HEK293 (cell line): ENCODE data around the gene SLC6A17.

Experiments used
- GLI2 ChIP-seq: fragments of 450-650 bp; formaldehyde crosslinking; IDR thresholded peaks from 2 replicates; pipeline ENCODE4; 2017; ENCODE audit warnings: missing biosample characterization, missing genetic modification characterization, low read depth, borderline replicate concordance
- KLF16 ChIP-seq: fragments of 450-650 bp; formaldehyde crosslinking; IDR thresholded peaks from 2 replicates; pipeline ENCODE4 v1.5.1; 2017; ENCODE audit warnings: missing biosample characterization, missing genetic modification characterization
- MEIS1 ChIP-seq: sonication (generic); formaldehyde crosslinking; IDR thresholded peaks from 2 replicates; pipeline ENCODE4 v1.8.1; 2022; ENCODE audit warnings: missing genetic modification reagents, mild to moderate bottlenecking, borderline replicate concordance
- MZF1 ChIP-seq: fragments of 450-650 bp; formaldehyde crosslinking; IDR thresholded peaks from 2 replicates; pipeline ENCODE4 v1.5.1; 2017; ENCODE audit warnings: missing biosample characterization, missing genetic modification characterization, borderline replicate concordance
- OVOL3 ChIP-seq: fragments of 450-650 bp; formaldehyde crosslinking; IDR thresholded peaks from 2 replicates; pipeline ENCODE4 v1.5.1; 2016; ENCODE audit warnings: missing biosample characterization, missing genetic modification characterization
- PRDM1 ChIP-seq: fragments of 450-650 bp; formaldehyde crosslinking; IDR thresholded peaks from 2 replicates; pipeline ENCODE4; 2016; ENCODE audit warnings: missing biosample characterization, missing genetic modification characterization
- SCRT1 ChIP-seq: fragments of 450-650 bp; formaldehyde crosslinking; IDR thresholded peaks from 2 replicates; pipeline ENCODE4 v1.5.1; 2016; ENCODE audit warnings: missing biosample characterization, missing genetic modification characterization, borderline replicate concordance
- SETDB1 ChIP-seq: IDR thresholded peaks from one replicate; pipeline ENCODE4 v1.6.1; 2017; ENCODE audit warnings: mild to moderate bottlenecking, low read length, moderate library complexity, mixed read lengths; ENCODE audit not compliant: insufficient read length
- SP7 ChIP-seq: fragments of 450-650 bp; formaldehyde crosslinking; IDR thresholded peaks from 2 replicates; pipeline ENCODE4 v1.5.1; 2016; ENCODE audit warnings: missing biosample characterization, missing genetic modification characterization
- WT1 ChIP-seq: fragments of 450-650 bp; formaldehyde crosslinking; IDR thresholded peaks from 2 replicates; pipeline ENCODE4 v1.5.1; 2016; ENCODE audit warnings: missing biosample characterization, missing genetic modification characterization
- YY2 ChIP-seq: fragments of 450-650 bp; formaldehyde crosslinking; IDR thresholded peaks from 2 replicates; pipeline ENCODE4 v1.5.1; 2016; ENCODE audit warnings: missing biosample characterization, missing genetic modification characterization
- ZBTB7A ChIP-seq: fragments of 450-650 bp; formaldehyde crosslinking; IDR thresholded peaks from 2 replicates; pipeline ENCODE4 v1.5.1; 2016; ENCODE audit warnings: low read depth, missing biosample characterization, missing genetic modification characterization
- ZNF121 ChIP-seq: fragments of 450-650 bp; formaldehyde crosslinking; IDR thresholded peaks from 2 replicates; pipeline ENCODE4 v1.5.1; 2016; ENCODE audit warnings: missing biosample characterization, missing genetic modification characterization
- ZNF146 ChIP-seq: fragments of 450-650 bp; formaldehyde crosslinking; IDR thresholded peaks from 2 replicates; pipeline ENCODE4 v1.5.1; 2016; ENCODE audit warnings: missing biosample characterization, missing genetic modification characterization
- ZNF266 ChIP-seq: fragments of 450-650 bp; formaldehyde crosslinking; IDR thresholded peaks from 2 replicates; pipeline ENCODE4 v1.5.1; 2016; ENCODE audit warnings: missing biosample characterization, missing genetic modification characterization, low read depth
- ZNF366 ChIP-seq: fragments of 450-650 bp; formaldehyde crosslinking; conservative IDR thresholded peaks from 2 replicates; pipeline ENCODE4 v1.5.1; 2016; ENCODE audit warnings: missing biosample characterization, missing genetic modification characterization
- ZNF394 ChIP-seq: fragments of 450-650 bp; formaldehyde crosslinking; IDR thresholded peaks from 2 replicates; pipeline ENCODE4 v1.5.1; 2016; ENCODE audit warnings: missing biosample characterization, missing genetic modification characterization, mild to moderate bottlenecking, moderate library complexity, borderline replicate concordance
- ZNF416 ChIP-seq: fragments of 450-650 bp; formaldehyde crosslinking; IDR thresholded peaks from 2 replicates; pipeline ENCODE4 v1.5.1; 2016; ENCODE audit warnings: missing biosample characterization, missing genetic modification characterization
- ZNF521 ChIP-seq: fragments of 450-650 bp; formaldehyde crosslinking; IDR thresholded peaks from 2 replicates; pipeline ENCODE4 v1.5.1; 2017; ENCODE audit warnings: missing biosample characterization, mild to moderate bottlenecking, missing genetic modification characterization
- ZNF529 ChIP-seq: fragments of 450-650 bp; formaldehyde crosslinking; IDR thresholded peaks from 2 replicates; pipeline ENCODE4 v1.5.1; 2017; ENCODE audit warnings: missing genetic modification characterization, missing biosample characterization; ENCODE audit not compliant: insufficient replicate concordance
- ZNF544 ChIP-seq: fragments of 450-650 bp; formaldehyde crosslinking; IDR thresholded peaks from 2 replicates; pipeline ENCODE4 v1.5.0; 2017; ENCODE audit warnings: missing biosample characterization, missing genetic modification characterization
- ZNF561 ChIP-seq: fragments of 450-650 bp; IDR thresholded peaks from 2 replicates; pipeline ENCODE4 v1.5.1; 2018; ENCODE audit warnings: missing biosample characterization, missing genetic modification characterization, borderline replicate concordance
- ZNF658 ChIP-seq: fragments of 450-650 bp; formaldehyde crosslinking; IDR thresholded peaks from 2 replicates; pipeline ENCODE4; 2016; ENCODE audit warnings: missing biosample characterization, missing genetic modification characterization
- ZNF677 ChIP-seq: fragments of 450-650 bp; IDR thresholded peaks from 2 replicates; pipeline ENCODE4 v1.5.0; 2018; ENCODE audit warnings: missing biosample characterization, mild to moderate bottlenecking, missing genetic modification characterization, moderate library complexity
- ZNF707 ChIP-seq: fragments of 450-650 bp; formaldehyde crosslinking; IDR thresholded peaks from 2 replicates; pipeline ENCODE4 v1.5.1; 2016; ENCODE audit warnings: missing biosample characterization, missing genetic modification characterization
- ZNF76 ChIP-seq: fragments of 450-650 bp; formaldehyde crosslinking; IDR thresholded peaks from 2 replicates; pipeline ENCODE4; 2016; ENCODE audit warnings: low read depth, missing biosample characterization, missing genetic modification characterization, borderline replicate concordance
- TF ChIP-seq, protein P1 (sequence below): fragments of 450-650 bp; formaldehyde crosslinking; conservative IDR thresholded peaks from 2 replicates; pipeline ENCODE4 v1.5.1; 2016; ENCODE audit warnings: low read depth, missing biosample characterization, missing genetic modification characterization
- TF ChIP-seq, protein P2 (sequence below): fragments of 450-650 bp; formaldehyde crosslinking; IDR thresholded peaks from 2 replicates; pipeline ENCODE4 v1.5.1; 2016; ENCODE audit warnings: missing biosample characterization, missing genetic modification characterization
- TF ChIP-seq, protein P3 (sequence below): fragments of 450-650 bp; formaldehyde crosslinking; IDR thresholded peaks from 2 replicates; pipeline ENCODE4 v1.5.1; 2016; ENCODE audit warnings: missing biosample characterization, missing genetic modification characterization
- TF ChIP-seq, protein P4 (sequence below): fragments of 450-650 bp; formaldehyde crosslinking; IDR thresholded peaks from 2 replicates; pipeline ENCODE4 v1.5.1; 2016; ENCODE audit warnings: missing biosample characterization, missing genetic modification characterization

SLC6A17 gene

DNA sequence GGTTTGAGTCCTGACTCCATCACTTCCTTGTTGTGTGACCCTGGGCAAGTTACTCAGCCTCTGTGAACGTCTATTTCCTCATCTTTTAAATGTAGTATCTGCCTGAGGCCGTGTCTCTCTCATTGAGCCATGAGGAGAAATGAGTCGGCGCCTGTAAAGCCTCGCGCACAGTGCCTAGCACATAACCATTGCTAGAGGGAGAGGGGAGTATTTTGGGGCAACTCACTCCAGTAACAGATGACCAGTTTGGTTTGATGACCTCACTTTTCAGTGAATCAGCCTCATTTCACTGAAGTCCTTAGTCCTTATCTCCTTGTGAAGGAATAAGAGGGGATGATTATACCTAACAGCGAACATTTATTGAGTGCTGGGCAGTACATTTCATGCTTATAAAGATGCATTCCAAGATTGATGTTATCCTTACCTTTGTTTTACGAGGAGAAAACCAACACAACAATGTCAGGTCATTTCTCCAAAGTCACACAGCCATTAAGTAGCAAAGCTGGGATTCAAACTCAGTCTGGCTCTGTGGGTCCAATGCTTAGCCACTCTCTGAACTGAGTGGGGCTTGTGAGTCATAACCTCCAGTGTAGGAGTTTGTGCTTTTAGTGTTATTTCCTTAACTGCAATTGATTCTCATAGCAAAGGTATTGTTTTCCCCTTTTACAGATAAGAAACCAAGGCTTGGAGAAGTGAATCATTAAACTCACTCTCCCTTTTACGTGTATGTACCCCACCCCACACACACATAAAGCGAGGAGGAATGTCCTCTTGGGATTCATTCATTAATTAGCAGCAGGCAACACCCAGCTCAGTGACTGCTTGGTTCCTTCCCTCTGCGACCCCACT, 85.8 kb downstream of the SLC6A17 start (continued):
- TF ChIP-seq ZBTB7A (tag by site-specific recombination) (no peak), ZNF366 (peak; percentile 80), ZNF544 (no peak), ZNF561 (tag by site-specific recombination) (no peak), ZNF677 (tag by site-specific recombination) (no peak), SETDB1 (peak; percentile 18), PRDM1 (tag by site-specific recombination) (peak; percentile 23; the same call in 1 of the 2 replicates), YY2 (tag by site-specific recombination) (no peak), SP7 (peak; percentile 98), ZNF658 (tag by site-specific recombination) (no peak), ZNF76 (tag by site-specific recombination) (no peak), SCRT1 (tag by site-specific recombination) (no peak), ZNF521 (no peak), WT1 (tag by site-specific recombination) (no peak; the same call in 1 of the 2 replicates), MEIS1 (no peak), ZNF416 (tag by site-specific recombination) (no peak), GLI2 (tag by site-specific recombination) (no peak), ZNF707 (tag by site-specific recombination) (no peak), ZNF394 (tag by site-specific recombination) (peak; percentile 53; the same call in 1 of the 2 replicates), ZNF266 (tag by site-specific recombination) (peak; percentile 6; the same call in 1 of the 2 replicates), OVOL3 (tag by site-specific recombination) (no peak), KLF16 (0 out of 2 replicates have a peak, but pooled peaks have one; percentile 32), MZF1 (no peak), ZNF146 (tag by site-specific recombination) (no peak), ZNF121 (no peak), ZNF529 (tag by site-specific recombination) (no peak)
- TF ChIP-seq, protein P1, sequence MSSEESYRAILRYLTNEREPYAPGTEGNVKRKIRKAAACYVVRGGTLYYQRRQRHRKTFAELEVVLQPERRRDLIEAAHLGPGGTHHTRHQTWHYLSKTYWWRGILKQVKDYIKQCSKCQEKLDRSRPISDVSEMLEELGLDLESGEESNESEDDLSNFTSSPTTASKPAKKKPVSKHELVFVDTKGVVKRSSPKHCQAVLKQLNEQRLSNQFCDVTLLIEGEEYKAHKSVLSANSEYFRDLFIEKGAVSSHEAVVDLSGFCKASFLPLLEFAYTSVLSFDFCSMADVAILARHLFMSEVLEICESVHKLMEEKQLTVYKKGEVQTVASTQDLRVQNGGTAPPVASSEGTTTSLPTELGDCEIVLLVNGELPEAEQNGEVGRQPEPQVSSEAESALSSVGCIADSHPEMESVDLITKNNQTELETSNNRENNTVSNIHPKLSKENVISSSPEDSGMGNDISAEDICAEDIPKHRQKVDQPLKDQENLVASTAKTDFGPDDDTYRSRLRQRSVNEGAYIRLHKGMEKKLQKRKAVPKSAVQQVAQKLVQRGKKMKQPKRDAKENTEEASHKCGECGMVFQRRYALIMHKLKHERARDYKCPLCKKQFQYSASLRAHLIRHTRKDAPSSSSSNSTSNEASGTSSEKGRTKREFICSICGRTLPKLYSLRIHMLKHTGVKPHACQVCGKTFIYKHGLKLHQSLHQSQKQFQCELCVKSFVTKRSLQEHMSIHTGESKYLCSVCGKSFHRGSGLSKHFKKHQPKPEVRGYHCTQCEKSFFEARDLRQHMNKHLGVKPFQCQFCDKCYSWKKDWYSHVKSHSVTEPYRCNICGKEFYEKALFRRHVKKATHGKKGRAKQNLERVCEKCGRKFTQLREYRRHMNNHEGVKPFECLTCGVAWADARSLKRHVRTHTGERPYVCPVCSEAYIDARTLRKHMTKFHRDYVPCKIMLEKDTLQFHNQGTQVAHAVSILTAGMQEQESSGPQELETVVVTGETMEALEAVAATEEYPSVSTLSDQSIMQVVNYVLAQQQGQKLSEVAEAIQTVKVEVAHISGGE (tag by site-specific recombination) = no peak; the same call in 1 of the 2 replicates
- TF ChIP-seq, protein P2, sequence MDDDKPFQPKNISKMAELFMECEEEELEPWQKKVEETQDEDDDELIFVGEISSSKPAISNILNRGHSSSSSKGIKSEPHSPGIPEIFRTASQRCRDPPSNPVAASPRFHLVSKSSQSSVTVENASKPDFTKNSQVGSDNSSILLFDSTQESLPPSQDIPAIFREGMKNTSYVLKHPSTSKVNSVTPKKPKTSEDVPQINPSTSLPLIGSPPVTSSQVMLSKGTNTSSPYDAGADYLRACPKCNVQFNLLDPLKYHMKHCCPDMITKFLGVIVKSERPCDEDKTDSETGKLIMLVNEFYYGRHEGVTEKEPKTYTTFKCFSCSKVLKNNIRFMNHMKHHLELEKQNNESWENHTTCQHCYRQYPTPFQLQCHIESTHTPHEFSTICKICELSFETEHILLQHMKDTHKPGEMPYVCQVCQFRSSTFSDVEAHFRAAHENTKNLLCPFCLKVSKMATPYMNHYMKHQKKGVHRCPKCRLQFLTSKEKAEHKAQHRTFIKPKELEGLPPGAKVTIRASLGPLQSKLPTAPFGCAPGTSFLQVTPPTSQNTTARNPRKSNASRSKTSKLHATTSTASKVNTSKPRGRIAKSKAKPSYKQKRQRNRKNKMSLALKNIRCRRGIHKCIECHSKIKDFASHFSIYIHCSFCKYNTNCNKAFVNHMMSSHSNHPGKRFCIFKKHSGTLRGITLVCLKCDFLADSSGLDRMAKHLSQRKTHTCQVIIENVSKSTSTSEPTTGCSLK (tag by site-specific recombination) = no peak
- TF ChIP-seq, protein P3, sequence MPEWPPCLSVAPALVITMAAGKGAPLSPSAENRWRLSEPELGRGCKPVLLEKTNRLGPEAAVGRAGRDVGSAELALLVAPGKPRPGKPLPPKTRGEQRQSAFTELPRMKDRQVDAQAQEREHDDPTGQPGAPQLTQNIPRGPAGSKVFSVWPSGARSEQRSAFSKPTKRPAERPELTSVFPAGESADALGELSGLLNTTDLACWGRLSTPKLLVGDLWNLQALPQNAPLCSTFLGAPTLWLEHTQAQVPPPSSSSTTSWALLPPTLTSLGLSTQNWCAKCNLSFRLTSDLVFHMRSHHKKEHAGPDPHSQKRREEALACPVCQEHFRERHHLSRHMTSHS = no peak
- TF ChIP-seq, protein P4, sequence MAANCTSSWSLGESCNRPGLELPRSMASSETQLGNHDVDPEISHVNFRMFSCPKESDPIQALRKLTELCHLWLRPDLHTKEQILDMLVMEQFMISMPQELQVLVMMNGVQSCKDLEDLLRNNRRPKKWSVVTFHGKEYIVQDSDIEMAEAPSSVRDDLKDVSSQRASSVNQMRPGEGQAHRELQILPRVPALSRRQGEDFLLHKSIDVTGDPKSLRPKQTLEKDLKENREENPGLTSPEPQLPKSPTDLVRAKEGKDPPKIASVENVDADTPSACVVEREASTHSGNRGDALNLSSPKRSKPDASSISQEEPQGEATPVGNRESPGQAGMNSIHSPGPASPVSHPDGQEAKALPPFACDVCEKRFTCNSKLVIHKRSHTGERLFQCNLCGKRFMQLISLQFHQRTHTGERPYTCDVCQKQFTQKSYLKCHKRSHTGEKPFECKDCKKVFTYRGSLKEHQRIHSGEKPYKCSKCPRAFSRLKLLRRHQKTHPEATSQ (tag by site-specific recombination) = no peak
